LNCaP clone FGC (cell line): ENCODE data around the gene PODNL1.

Source experiments
- DNase-seq: peaks from one replicate; pipeline ENCODE4 v3.0.0-alpha.2; 2011; ENCODE audit warnings: low read depth
- H3K4me3 ChIP-seq: 2 replicates; pipeline ENCODE4 v1.5.1; 2011; ENCODE audit warnings: mild to moderate bottlenecking, low read depth, low read length, control low read depth
- CTCF ChIP-seq: IDR thresholded peaks from 2 replicates; pipeline ENCODE4 v1.5.1; 2012; ENCODE audit warnings: mild to moderate bottlenecking; ENCODE audit not compliant: control insufficient read depth, insufficient read depth; ENCODE audit errors: extremely low read depth

Gene PODNL1

GRCh38 chr19:13932149-13932637, 6.0 kb downstream of the PODNL1 start:
- DNase-seq: no peak
- no peak overlapping the region for H3K4me3 ChIP-seq
- no peak for TF ChIP-seq CTCF

GRCh38 chr19:13931391-13932148, 6.6 kb downstream of the PODNL1 start:
- no peak for TF ChIP-seq CTCF
- H3K4me3 ChIP-seq: no peak overlapping the region

GRCh38 chr19:13930402-13930801, 7.8 kb downstream of the PODNL1 start:
- DNase-seq: no peak
- TF ChIP-seq CTCF: no peak
- no peak overlapping the region for H3K4me3 ChIP-seq

More at GRCh38 chr19:13931391-13932148, 6.6 kb downstream of the PODNL1 start:
- no peak for DNase-seq

DNA sequence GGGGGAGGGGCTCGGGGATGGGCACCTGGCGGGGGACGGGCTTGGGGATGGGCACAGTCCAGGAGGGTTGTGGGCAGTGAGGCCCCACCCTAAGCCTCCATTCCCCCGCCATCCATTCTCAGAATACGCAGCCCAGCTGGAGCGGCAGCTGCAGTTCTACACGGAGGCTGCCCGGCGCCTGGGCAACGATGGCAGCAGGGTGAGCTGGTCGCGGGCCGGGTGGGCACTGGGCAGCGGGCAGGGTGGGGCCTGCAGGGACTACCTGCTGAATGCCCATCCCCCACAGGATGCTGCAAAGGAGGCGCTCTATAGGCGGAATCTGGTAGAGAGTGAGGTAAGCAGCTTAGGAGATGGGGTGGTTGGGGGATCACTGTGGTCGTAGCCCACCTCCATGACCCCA, 8.3 kb downstream of the PODNL1 start:
- TF ChIP-seq CTCF: no peak
- no peak overlapping the region for H3K4me3 ChIP-seq
- DNase-seq: no peak

- no peak overlapping the region for H3K4me3 ChIP-seq
- no peak for DNase-seq
- TF ChIP-seq CTCF: no peak
These were observed 8.9 kb downstream of the PODNL1 start for GRCh38 chr19:13929340-13929739.

- no peak for DNase-seq
- no peak overlapping the region for H3K4me3 ChIP-seq
- TF ChIP-seq CTCF: no peak
These were observed 11.5 kb downstream of the PODNL1 start for GRCh38 chr19:13926715-13927114.

DNA sequence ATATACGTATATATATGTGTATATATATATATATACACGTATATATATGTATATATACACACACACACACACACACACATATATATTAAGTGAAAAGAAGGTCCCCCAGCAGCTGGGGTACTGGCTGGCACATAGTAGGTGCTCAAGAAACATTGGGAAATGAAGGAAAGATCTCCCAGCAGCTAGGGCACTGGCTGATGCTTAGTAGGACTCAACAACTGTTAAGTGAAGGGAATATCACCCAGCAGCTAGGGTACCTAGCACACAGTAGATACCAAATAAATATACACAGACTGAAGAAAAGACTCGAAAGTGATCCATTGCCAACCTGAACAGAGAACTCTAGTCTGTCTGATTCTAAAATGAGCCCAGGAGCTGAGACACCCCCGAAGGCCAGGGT, 12.2 kb downstream of the PODNL1 start:
- H3K4me3 ChIP-seq: no peak overlapping the region
- no peak for DNase-seq
- TF ChIP-seq CTCF: no peak
